ENCODE results near the gene TMEM60. TPM values are rescaled to one million over a fixed set of nuclear protein-coding genes. Genes with fewer than 3 reads are reported as not detected.
A peak's percentile ranks its signal among the peaks of the same experiment; 100 is the strongest.

The TMEM60 gene
- polyA plus RNA-seq, 1 donor, result 28.0 TPM

GRCh38 chr7:77819021-77819420, 20.8 kb upstream of the TMEM60 start:
- DNase-seq, result no peak
- H3K27ac ChIP-seq (ENCODE audit: low read length), result no peak overlapping the region
- peaks cover 38% of the 10 kb centered on the region for H3K9me3 ChIP-seq (ENCODE audit: control insufficient read depth, low read depth, low read length)
- no peaks in the 10 kb centered on the region for H3K36me3 ChIP-seq (ENCODE audit: control insufficient read depth, insufficient read depth, low read length)
- H3K27me3 ChIP-seq (ENCODE audit: control insufficient read depth, insufficient read depth, low read length), result no peaks in the 10 kb centered on the region
- no peaks in the 10 kb centered on the region for H3K4me1 ChIP-seq (ENCODE audit: control insufficient read depth, insufficient read depth, low read length)
- H3K4me3 ChIP-seq (ENCODE audit: low read length), result no peak overlapping the region

- no peak for DNase-seq
- peaks cover 14% of the 10 kb centered on the region for H3K9me3 ChIP-seq (ENCODE audit: control insufficient read depth, low read depth, low read length)
- no peak overlapping the region for H3K4me3 ChIP-seq (ENCODE audit: low read length)
- WGBS (ENCODE audit: insufficient coverage, low lambda C conversion rate), result 100% methylated on average over 1 of the region's 2 CpGs
- no peak overlapping the region for H3K27ac ChIP-seq (ENCODE audit: low read length)
- no peaks in the 10 kb centered on the region for H3K4me1 ChIP-seq (ENCODE audit: control insufficient read depth, insufficient read depth, low read length)
- H3K27me3 ChIP-seq (ENCODE audit: control insufficient read depth, insufficient read depth, low read length), result no peaks in the 10 kb centered on the region
- H3K36me3 ChIP-seq (ENCODE audit: control insufficient read depth, insufficient read depth, low read length), result no peaks in the 10 kb centered on the region
Measured at GRCh38 chr7:77813180-77813579, 14.9 kb upstream of the TMEM60 start.

- peaks cover 14% of the 10 kb centered on the region for H3K9me3 ChIP-seq (ENCODE audit: control insufficient read depth, low read depth, low read length)
- H3K27ac ChIP-seq (ENCODE audit: low read length), result no peak overlapping the region
- H3K36me3 ChIP-seq (ENCODE audit: control insufficient read depth, insufficient read depth, low read length), result no peaks in the 10 kb centered on the region
- no peak overlapping the region for H3K4me3 ChIP-seq (ENCODE audit: low read length)
- H3K27me3 ChIP-seq (ENCODE audit: control insufficient read depth, insufficient read depth, low read length), result no peaks in the 10 kb centered on the region
- no peak for DNase-seq
- WGBS (ENCODE audit: insufficient coverage, low lambda C conversion rate), result no CpG with 5 or more reads among the region's 1 CpG
- no peaks in the 10 kb centered on the region for H3K4me1 ChIP-seq (ENCODE audit: control insufficient read depth, insufficient read depth, low read length)
Measured at GRCh38 chr7:77812290-77812685, 14.1 kb upstream of the TMEM60 start.

- Histone ChIP-seq H3K27ac (ENCODE audit: low read length) (no peak overlapping the region), H3K4me3 (ENCODE audit: low read length) (no peak overlapping the region), H3K36me3 (ENCODE audit: control insufficient read depth, insufficient read depth, low read length) (no peaks in the 10 kb centered on the region), H3K27me3 (ENCODE audit: control insufficient read depth, insufficient read depth, low read length) (no peaks in the 10 kb centered on the region), H3K9me3 (ENCODE audit: control insufficient read depth, low read depth, low read length) (peaks cover 14% of the 10 kb centered on the region), H3K4me1 (ENCODE audit: control insufficient read depth, insufficient read depth, low read length) (no peaks in the 10 kb centered on the region)
- no peak for DNase-seq
- no CpG with 5 or more reads among the region's 2 CpGs for WGBS (ENCODE audit: insufficient coverage, low lambda C conversion rate)
Measured at GRCh38 chr7:77811516-77812289, 13.5 kb upstream of the TMEM60 start.

GRCh38 chr7:77808517-77808916, 10.3 kb upstream of the TMEM60 start:
- no peak overlapping the region for H3K4me3 ChIP-seq (ENCODE audit: low read length)
- H3K27ac ChIP-seq (ENCODE audit: low read length), result no peak overlapping the region
- H3K27me3 ChIP-seq (ENCODE audit: control insufficient read depth, insufficient read depth, low read length), result no peaks in the 10 kb centered on the region
- 100% methylated on average over 1 of the region's 1 CpG for WGBS (ENCODE audit: insufficient coverage, low lambda C conversion rate)
- H3K4me1 ChIP-seq (ENCODE audit: control insufficient read depth, insufficient read depth, low read length), result no peaks in the 10 kb centered on the region
- peaks cover 21% of the 10 kb centered on the region for H3K9me3 ChIP-seq (ENCODE audit: control insufficient read depth, low read depth, low read length)
- DNase-seq, result no peak
- no peaks in the 10 kb centered on the region for H3K36me3 ChIP-seq (ENCODE audit: control insufficient read depth, insufficient read depth, low read length)

GRCh38 chr7:77806425-77806824, 8.2 kb upstream of the TMEM60 start:
- Histone ChIP-seq H3K27ac (ENCODE audit: low read length) (no peak overlapping the region), H3K9me3 (ENCODE audit: control insufficient read depth, low read depth, low read length) (peaks cover 21% of the 10 kb centered on the region), H3K27me3 (ENCODE audit: control insufficient read depth, insufficient read depth, low read length) (no peaks in the 10 kb centered on the region), H3K4me1 (ENCODE audit: control insufficient read depth, insufficient read depth, low read length) (no peaks in the 10 kb centered on the region), H3K4me3 (ENCODE audit: low read length) (no peak overlapping the region), H3K36me3 (ENCODE audit: control insufficient read depth, insufficient read depth, low read length) (no peaks in the 10 kb centered on the region)
- 100% methylated on average over 2 of the region's 2 CpGs for WGBS (ENCODE audit: insufficient coverage, low lambda C conversion rate)
- no peak for DNase-seq

GRCh38 chr7:77802557-77803405, 4.5 kb upstream of the TMEM60 start:
- no peak overlapping the region for H3K27ac ChIP-seq (ENCODE audit: low read length)
- no peak overlapping the region for H3K4me3 ChIP-seq (ENCODE audit: low read length)
- WGBS (ENCODE audit: insufficient coverage, low lambda C conversion rate), result no CpG with 5 or more reads among the region's 2 CpGs
- peaks cover 6% of the 10 kb centered on the region for H3K4me1 ChIP-seq (ENCODE audit: control insufficient read depth, insufficient read depth, low read length)
- no peaks in the 10 kb centered on the region for H3K27me3 ChIP-seq (ENCODE audit: control insufficient read depth, insufficient read depth, low read length)
- H3K36me3 ChIP-seq (ENCODE audit: control insufficient read depth, insufficient read depth, low read length), result no peaks in the 10 kb centered on the region
- DNase-seq, result no peak
- H3K9me3 ChIP-seq (ENCODE audit: control insufficient read depth, low read depth, low read length), result peaks cover 9% of the 10 kb centered on the region

- H3K4me1 ChIP-seq (ENCODE audit: control insufficient read depth, insufficient read depth, low read length), result peaks cover 6% of the 10 kb centered on the region
- no CpG with 5 or more reads among the region's 2 CpGs for WGBS (ENCODE audit: insufficient coverage, low lambda C conversion rate)
- no peaks in the 10 kb centered on the region for H3K36me3 ChIP-seq (ENCODE audit: control insufficient read depth, insufficient read depth, low read length)
- no peak overlapping the region for H3K4me3 ChIP-seq (ENCODE audit: low read length)
- no peak overlapping the region for H3K27ac ChIP-seq (ENCODE audit: low read length)
- no peaks in the 10 kb centered on the region for H3K27me3 ChIP-seq (ENCODE audit: control insufficient read depth, insufficient read depth, low read length)
- peaks cover 1% of the 10 kb centered on the region for H3K9me3 ChIP-seq (ENCODE audit: control insufficient read depth, low read depth, low read length)
- peak in 1 of 2 donors; percentile 27 for DNase-seq
Measured at GRCh38 chr7:77800730-77801129, 2.5 kb upstream of the TMEM60 start.

GRCh38 chr7:77800158-77800557, 1.9 kb upstream of the TMEM60 start:
- no CpG with 5 or more reads among the region's 4 CpGs for WGBS (ENCODE audit: insufficient coverage, low lambda C conversion rate)
- Histone ChIP-seq H3K27ac (ENCODE audit: low read length) (no peak overlapping the region), H3K4me3 (ENCODE audit: low read length) (no peak overlapping the region), H3K9me3 (ENCODE audit: control insufficient read depth, low read depth, low read length) (no peaks in the 10 kb centered on the region), H3K36me3 (ENCODE audit: control insufficient read depth, insufficient read depth, low read length) (peaks cover 2% of the 10 kb centered on the region), H3K27me3 (ENCODE audit: control insufficient read depth, insufficient read depth, low read length) (no peaks in the 10 kb centered on the region), H3K4me1 (ENCODE audit: control insufficient read depth, insufficient read depth, low read length) (peaks cover 6% of the 10 kb centered on the region)
- DNase-seq, result peak in 1 of 2 donors; percentile 11

- no peaks in the 10 kb centered on the region for H3K9me3 ChIP-seq (ENCODE audit: control insufficient read depth, low read depth, low read length)
- H3K4me1 ChIP-seq (ENCODE audit: control insufficient read depth, insufficient read depth, low read length), result peaks cover 6% of the 10 kb centered on the region
- H3K27ac ChIP-seq (ENCODE audit: low read length), result peak overlapping the region; percentile 93
- no peaks in the 10 kb centered on the region for H3K27me3 ChIP-seq (ENCODE audit: control insufficient read depth, insufficient read depth, low read length)
- peaks cover 3% of the 10 kb centered on the region for H3K36me3 ChIP-seq (ENCODE audit: control insufficient read depth, insufficient read depth, low read length)
- H3K4me3 ChIP-seq (ENCODE audit: low read length), result peak overlapping the region; percentile 97
- whole genome bisulfite sequencing (ENCODE audit: insufficient coverage, low lambda C conversion rate), result 50% methylated on average over 1 of the region's 55 CpGs
- DNase-seq, result peak; percentile 21 to 69
Measured at GRCh38 chr7:77799078-77799964, 1.1 kb upstream of the TMEM60 start.
